SHP77 treated with DMSO at 0.1 percent for 48 hours (cell line): ENCODE measurements around the gene SIGLEC11.
"Not testable (repeated sequence)": the region's sequence is repeated elsewhere in the genome, so short reads cannot be mapped to it uniquely, and the experiment has no call there.

ENCODE experiments used
- DNase-seq: peaks from one replicate; lab custom pipeline; 2025; lab: John Stamatoyannopoulos, UW

SIGLEC11 gene, protein sequence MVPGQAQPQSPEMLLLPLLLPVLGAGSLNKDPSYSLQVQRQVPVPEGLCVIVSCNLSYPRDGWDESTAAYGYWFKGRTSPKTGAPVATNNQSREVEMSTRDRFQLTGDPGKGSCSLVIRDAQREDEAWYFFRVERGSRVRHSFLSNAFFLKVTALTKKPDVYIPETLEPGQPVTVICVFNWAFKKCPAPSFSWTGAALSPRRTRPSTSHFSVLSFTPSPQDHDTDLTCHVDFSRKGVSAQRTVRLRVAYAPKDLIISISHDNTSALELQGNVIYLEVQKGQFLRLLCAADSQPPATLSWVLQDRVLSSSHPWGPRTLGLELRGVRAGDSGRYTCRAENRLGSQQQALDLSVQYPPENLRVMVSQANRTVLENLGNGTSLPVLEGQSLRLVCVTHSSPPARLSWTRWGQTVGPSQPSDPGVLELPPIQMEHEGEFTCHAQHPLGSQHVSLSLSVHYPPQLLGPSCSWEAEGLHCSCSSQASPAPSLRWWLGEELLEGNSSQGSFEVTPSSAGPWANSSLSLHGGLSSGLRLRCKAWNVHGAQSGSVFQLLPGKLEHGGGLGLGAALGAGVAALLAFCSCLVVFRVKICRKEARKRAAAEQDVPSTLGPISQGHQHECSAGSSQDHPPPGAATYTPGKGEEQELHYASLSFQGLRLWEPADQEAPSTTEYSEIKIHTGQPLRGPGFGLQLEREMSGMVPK

DNA sequence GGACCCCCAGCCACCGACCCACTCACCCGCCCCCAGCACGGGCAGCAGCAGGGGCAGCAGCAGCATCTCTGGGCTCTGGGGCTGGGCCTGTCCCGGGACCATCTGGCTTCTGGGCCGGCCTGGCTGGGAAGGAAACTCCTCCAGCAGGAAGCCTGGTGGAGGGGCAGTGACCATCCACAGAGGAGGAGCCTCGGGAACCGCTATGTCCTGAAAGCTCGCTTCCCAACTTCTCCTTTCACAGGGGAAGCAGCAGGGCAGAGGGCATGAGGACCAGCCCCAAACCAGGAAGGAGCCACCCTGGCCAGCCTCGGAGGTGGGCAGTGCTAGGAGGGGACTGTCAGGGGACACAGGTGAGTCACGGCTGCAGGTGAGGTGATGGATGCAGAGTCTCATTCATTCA is at the start of gene SIGLEC11:
Gene SIGLEC11, minus strand, starts transcription at position 193 of the 400 bp plus-strand sequence. Its CDS starts 91 bp downstream, at position 102.
- DNase-seq, result not testable (repeated sequence)

DNA sequence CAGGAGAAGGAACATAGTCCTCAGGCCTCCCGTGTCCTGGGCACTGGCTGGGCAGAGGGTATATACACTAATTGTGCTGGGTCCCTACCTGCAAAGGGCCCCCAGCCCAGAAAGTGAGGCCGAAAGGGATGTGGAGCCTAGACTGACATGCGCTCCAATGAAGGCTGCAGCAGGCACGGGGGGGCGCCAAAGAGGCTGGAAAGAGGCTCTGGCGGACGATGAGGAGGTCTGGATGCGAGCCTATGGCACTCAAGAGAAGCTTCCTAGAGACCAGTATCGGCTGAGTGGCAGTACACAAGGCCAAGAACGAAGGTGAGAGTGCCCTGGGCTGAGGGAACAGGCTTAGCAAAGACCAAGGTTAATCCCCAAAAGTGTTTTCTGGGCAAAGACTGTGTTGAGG is 47.6 kb upstream of the SIGLEC11 start:
- no peak for DNase-seq

DNA sequence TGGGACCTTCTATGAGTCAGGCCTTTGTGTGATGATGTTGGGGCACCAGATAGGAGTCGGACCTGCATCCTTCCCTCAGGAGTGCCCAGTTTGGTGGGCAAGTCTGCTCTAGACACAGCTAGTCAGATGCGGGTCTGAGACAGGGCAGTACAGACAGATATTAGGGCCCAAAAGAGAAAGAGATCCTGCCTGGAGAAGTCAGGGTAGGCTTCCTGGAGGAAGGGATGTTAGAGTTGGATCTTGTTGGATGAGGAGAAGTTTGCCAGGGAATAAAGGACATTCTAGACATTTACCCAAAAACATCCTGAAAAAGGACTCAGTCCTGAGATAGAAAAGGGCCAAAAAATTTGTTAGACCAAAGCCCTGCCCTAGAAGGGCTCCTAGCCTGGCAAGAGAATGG is 47.0 kb upstream of the SIGLEC11 start:
- DNase-seq, result no peak

DNA sequence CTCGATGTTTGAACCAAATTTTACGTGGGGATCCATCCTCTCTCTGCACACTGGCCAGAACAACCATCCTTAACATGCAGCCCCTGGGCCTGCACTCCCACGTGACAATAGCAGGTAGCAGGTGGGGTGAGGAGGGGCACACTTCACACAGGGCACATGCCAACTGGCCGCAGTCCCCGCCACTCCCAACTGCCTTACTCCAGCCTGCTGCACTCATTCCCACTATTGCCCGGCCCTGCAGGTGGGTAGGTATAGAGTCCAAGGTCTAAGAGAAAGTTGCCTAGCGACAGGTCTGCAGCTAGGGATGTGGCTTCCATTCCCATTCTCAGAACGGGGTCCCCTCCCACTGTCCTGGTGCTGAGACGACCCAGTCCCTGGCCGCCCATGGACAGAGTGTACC is 46.2 kb upstream of the SIGLEC11 start:
- no peak for DNase-seq

DNA sequence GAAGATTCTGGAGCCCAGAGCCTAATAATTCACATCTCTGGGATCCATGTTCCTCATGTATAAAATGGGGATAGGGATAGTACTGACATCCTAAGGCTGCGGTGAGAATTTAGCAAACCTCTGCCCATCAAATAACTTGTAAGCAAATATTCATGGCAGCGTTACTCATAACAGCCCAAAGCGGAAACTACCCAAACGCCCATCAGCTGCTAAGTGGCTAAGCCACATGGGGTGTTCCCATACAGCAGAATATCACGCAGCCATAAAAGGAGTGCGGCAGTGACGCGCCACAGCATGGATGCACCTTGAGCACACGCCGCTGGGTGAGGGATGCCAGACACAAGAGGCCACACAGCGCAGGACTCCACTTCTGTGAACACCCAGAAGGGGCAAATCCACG is 44.5 kb upstream of the SIGLEC11 start:
- DNase-seq, result no peak

DNA sequence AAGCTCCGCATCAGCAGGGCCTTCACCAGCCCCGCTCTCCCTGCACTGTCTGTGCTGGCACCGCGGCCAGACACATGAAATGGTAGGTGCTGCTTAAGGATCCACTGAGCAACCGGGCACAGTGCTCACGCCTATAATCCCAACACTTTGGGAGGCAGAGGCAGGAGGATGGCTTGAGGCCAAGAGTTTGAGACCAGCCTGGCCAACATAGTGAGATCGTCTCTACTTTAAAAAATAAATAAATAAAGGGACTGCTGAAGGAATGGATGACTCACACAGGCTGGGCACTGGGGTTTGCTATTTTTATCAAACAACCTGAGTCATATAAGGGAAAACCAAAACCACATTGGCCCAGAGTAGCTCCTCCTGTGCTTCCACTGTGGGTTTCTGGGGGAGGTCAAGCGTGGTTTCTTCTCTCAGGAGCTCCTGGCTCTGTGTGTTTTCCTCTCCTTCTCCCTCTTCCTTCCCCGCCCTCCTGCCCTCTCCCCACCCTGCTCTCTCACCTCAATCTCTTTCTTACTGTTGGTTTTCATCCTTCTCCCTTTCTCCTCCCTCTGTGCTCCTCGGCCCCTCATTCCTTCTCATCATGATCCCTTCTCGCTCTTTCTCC is 42.9 kb upstream of the SIGLEC11 start:
- no peak for DNase-seq

DNA sequence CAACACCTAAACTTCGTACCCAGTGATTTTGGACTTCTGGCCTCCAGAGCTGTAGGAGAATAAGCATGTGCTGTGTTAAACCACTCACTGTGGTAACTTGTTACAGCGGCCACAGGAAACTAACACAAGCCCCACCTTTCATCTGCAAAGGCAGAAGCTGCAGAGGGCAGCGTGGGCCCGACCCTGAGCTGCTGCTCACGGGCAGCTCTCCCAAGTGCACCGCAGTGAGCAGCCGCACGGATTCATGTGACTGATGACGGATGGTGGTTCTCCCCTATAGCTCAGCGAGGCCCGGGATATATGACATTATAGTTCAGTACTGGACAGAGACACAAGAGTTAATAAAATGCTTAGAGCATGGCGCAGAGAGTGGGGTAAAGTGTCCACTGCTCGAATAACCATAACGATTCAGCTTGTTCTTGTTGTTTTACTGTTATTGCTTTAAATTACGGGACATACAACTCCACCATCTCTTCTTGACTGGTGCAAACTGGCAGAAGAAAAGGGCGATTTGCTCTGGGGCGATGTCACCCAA is 42.3 kb upstream of the SIGLEC11 start:
- DNase-seq, result no peak

DNA sequence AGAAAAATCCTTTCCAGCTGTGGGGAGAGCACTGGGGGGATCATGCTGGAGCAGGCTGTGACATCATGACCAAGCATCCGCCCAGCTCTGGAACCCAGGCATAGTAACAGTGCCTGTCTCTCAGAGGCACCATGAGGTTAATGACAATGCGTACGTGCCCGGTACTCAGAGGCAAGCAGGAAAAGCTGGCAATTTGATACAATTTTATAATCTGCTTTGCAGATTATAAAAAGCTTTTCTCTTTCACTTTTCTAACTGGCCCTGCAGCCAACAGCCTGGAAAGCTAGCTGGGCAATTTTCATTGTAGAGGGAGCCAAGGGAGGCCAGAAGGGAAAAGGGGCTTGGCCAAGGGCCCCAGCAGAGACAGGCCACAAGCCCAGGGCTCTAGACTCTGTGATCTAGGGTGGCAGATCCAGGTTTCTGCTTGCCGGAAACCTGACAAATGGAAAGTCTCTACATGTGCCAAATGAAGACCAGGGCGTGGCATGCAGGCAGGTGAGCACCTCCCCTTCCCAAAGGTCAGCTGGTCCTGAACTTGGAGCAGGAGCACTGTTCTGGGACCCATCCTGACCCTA is 41.5 kb upstream of the SIGLEC11 start:
- DNase-seq, result no peak

DNA sequence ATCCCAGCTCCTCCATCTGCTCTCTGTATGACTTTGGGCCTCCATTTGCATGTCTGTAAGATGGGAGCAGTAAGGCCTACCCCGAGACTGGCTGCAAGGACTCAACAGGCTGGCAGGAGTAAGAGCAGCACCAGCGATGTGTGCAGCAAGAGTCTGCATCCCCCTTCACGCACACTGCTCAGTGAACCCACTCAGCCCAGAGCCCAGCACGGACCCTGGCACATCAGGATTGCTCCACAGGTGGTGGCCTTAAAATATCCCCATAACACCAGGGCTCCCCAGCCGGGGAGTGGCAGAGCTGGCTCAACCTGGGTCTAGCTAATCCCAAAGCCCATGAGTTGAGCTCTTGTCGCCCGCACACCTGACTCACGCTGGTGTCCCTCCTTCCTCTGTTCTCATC is 40.8 kb upstream of the SIGLEC11 start:
- DNase-seq, result no peak

DNA sequence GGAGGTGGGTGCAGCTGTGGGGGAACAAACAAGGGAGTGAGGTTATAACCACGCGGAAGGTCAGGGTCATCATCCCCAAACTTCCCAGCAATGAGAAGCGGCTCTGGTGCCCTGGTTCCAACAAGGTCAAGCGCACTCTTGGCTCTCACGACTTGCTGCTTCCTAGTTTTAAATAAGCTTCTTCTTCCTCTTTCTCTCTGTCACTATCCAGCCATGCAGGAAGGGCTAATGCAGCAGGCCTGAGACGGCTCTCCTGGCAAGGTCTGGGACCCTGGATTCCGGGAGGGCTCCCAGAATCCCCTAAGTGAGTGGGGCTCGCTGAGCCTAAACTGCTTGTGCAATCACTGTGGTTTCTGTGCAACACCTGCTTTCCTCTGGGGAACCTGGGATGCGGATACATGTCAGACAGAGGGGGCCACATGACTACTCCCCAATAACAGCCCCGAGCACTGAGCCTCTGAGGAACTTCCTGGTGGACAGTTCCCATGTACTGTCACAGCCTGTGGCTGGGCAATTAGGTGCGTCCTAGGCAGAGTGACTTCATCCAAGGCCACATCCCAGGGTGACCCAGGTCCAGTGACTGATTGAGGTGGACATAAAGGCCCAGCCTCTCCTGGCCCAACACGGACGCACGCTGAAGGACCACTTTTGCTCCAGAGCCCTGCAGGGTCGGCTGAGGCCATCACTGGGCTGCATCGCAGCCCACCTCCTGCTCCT is 40.0 kb upstream of the SIGLEC11 start:
- DNase-seq, result no peak

DNA sequence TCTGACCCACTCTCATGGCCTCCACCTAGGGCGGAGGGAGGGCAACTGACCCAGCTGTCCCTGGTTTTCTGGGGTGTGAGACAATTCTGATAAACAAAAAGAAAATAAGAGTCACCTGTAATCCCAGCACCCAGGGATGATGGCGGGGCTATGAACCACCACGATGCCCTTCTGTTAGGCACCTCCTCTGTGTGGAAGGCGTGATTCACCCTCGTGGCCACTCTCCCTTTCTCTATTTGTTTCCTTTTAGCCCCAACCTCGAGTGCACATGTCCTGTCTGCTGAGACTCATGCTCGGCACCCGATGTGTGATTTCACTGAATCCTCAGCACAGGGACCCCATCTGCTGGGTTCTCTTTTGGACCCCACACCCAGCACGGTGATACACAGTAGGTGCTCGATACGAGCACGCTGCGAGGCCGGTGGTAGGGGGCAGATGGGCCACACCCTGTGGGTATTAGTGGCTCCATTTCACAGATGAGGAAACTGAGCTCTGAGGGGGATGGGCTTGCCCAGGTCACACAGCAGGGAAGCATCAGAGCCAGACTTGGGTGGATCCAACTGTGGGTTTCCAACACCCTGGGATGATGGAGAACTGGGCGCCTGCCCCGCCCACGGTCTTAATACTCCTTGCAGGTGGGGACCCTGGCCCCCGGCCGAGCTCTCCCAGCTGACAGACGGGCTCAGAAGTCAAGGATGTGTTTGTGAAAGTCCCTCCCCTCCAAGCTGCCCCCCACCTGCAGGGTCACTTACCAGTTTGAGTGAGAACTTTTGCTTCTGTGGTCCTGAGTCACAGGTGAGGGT is 39.3 kb upstream of the SIGLEC11 start:
- no peak for DNase-seq

DNA sequence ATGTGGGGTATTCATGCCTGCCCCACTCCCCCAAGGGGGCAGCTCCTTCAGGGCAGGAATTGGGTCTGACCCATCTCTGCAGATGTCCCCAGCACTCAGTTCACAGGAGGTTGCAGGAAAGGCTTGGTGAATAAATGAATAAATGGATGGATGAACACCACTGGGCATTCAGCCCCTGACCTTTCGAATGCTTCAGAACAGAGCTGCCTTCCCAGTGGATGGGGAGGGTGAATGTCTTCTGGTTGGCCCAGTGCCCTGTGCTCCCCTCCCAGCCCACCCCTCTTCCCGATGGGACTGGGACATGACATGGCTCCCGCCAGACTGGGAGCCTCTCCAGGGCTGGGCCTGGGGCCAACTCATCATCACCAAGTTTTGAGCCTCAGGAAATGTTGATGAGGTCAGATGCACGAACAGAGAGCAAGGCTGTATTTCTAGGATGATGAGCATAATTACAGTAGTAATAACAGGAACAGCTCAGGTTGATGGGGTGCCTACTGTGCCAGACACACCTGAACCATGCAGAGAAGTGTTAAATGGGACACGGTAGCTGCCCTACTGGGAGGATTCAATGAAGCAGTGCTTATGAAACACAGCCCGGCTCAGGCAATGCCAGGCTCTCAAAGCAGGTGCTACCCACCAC is 38.5 kb upstream of the SIGLEC11 start:
- no peak for DNase-seq

DNA sequence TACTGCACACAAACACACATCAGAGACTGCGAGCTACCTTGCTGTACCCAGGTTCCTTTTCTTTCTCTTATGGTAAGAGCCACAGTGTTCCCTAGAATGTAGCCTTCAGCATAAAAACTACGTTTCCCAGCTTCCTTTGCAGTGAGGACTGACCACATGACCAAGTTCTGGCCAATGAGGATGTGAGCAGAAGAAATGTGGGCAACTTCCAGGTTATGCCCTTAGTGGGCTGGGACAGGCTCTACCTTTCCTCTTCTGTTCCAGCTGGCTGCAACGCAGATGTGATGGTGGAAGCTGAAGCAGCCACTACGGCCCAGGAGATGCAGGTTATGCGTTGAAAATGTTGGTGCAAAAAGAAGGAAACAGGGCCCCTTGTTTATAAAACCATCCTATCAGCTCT is 36.7 kb upstream of the SIGLEC11 start:
- DNase-seq, result peak; percentile 30

DNA sequence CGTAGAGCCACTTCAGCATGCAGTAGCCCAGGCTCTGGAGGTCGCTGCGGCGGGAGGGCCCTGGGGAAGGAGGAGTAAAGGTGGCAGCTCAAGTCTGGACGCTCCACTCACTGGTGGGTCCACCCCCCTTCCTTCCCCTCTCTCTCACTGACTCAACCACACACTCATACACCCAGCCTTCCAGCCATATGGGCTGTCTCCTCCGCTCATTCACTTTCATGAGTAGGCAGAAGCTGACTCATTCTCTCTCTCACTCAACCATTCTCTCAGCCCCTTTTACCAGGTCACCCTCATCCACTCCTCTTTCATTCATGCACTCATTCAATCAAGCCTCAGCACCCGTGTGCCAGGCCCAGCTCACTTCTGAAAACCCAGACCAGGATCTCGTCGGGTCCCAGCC is 27.5 kb upstream of the SIGLEC11 start:
- DNase-seq, result no peak

DNA sequence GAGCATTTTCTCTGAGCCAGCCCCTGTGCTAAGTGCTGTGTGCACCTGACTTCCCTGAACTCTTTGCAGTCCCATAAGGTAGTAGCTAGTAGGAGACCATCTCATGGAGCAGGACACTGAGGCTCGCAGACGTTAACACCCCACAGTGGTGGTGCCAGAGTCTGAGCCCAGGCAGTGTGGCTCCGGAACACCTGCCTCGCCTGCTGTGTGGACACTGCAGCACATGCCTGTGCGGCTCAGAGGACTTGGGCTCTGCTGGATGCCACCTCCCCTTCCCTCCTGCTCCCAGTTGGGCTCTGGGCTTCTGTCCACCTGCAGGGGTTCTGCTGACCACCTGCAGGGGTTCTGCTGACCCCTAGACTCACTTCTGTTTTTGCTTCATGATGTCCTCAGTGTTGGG is 27.0 kb upstream of the SIGLEC11 start:
- no peak for DNase-seq

DNA sequence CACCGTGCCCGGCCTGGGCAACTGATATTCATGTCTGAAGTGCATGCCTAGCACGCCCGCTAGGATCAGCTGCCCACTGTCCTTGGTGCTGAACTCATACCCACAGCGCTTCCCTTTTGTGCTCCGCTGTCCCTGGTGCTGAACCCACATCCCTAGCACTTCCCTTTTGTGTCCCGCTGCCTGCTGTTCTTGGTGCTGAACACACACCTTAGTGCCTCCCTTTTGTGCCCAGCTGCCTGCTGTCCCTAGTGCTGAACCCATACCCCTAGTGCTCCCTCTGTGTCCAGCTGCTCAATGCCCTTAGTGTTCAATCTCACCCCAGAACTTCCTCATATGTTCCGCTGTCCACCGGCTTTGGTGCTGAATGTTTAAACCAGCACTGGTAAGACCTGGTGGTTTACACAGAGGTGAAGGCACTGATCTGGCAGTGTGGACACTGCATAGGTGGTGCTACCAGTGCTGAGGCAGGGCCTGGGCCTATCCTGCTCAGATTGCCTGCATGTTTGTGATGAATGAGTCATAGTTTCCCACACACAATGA is 26.3 kb upstream of the SIGLEC11 start:
- DNase-seq, result no peak

DNA sequence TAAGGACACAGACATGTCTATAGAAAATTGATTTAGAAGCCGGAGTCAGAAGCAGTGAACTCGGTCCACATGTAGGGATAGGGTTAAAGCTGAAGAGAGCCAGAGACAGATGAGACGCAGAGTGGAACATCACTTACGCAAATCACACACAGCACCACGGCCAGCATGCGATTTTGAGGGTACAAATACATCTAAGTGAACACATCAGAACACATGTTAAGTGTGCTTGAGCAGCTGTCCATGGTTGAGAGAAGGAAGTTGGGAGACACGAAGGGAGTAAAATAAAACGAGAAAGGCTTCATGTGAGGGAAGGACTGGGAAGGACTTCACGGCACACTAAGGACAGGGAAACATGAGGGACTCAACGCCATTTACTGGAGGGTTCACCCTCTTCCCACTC is 25.4 kb upstream of the SIGLEC11 start:
- no peak for DNase-seq

DNA sequence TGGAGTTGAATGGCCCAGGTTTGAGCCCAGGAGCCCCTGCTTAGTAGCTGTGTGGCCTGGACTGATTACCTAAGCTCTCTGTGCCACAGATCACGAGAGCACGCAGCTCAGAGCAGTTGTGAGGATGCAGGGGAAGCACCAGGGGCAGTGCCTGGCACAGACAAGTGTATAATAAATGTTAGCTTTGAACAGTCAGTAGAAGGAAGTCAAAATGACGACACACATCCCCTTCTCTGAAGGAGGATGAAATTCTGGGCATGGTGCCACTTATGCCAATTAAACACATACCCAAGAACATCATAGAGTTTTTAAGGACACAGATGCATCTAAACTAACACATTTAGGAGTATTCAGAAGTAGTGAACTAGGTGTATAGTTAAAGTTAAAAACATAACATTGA is 24.9 kb upstream of the SIGLEC11 start:
- DNase-seq, result no peak

DNA sequence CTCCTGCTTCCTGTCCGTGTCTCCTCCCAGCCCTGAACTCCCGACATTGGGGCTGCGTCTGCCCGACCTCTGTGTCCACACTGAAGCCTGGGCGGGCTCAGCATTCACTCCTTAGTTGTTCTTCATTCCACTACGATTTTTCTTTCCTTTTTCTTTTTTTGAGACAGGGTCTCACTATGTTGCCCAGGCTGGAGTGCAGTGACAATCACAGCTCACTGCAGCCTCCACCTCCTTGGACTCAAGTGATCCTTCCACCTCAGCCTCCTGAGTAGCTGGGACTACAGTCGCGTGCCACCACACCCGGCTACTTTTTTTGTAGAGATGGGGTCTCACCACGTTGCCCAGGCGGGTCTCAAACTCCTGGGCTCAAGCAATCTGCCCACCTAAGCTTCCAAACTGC is 23.5 kb upstream of the SIGLEC11 start:
- DNase-seq, result no peak

DNA sequence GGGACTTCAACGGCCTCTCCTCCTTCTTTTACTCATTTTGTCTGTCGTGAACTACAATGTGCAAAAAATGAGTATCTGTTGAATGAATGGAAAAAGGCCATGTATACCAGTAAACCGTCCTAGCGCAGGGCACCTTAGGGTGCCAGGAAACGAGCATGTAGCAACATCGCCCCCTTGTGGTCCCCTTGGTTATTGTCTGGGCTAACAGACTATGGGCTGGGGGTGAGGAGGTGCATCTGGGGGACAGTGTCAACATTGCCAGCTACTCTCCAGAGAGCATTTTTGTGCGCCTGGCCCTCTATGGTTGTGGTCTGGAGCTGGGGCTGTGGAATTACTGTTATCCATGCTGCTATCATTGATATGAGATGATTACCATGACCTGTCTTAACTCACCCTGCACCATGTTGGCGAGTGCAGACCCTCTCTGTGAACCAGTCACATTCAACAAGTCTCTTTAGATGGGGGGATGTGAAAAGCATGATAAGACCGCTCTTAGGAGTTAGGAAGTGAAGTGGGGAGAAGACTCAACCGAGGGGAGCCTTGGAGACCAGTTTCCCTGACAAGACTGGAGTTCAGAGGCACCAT is 22.8 kb upstream of the SIGLEC11 start:
- DNase-seq, result peak; percentile 30
